ENCODE measurements around the gene PTGR3. TPM values are rescaled to one million over a fixed set of nuclear protein-coding genes. Genes with fewer than 3 reads are reported as not detected.

PTGR3 gene
- total and polyA plus RNA-seq, 4 experiments from 2014 or later, result 21.0 to 56.7 (median 42.6) TPM

GRCh38 chr18:75216212-75216910, 7.4 kb upstream of the PTGR3 start:
- H3K27me3 ChIP-seq (ENCODE audit: insufficient read depth, low read length), result no peaks in the 10 kb centered on the region
- Mint-ChIP-seq H3K27ac (peak overlapping the region; percentile 90 to 96 (median 92)), H3K4me3 (peak overlapping the region; percentile 31 to 87 (median 71)), H3K9me3 (no peaks in the 10 kb centered on the region), H3K27me3 (no peaks in the 10 kb centered on the region), H3K36me3 (peaks cover 0 to 8% of the 10 kb centered on the region in 2 donors), H3K4me1 (peaks cover 49 to 84% (median 67%) of the 10 kb centered on the region in 4 donors)
- CTCF ChIA-PET (ENCODE audit: partially characterized antibody), result interaction anchor here (1.0 kb wide), 2 partner anchors 19 to 27 kb away, joined by 3 read pairs; no protein-coding TSS in a partner anchor
- intact Hi-C loops (cut with micrococcal nuclease), result loop anchor here (10.0 kb wide), 1 partner anchor 1608 kb away; the partner anchor contains the start of gene ZNF236
- POLR2A ChIA-PET (ENCODE audit: partially characterized antibody), result interaction anchor here (0.6 to 2.1 kb wide), 8 partner anchors 9 to 618 kb away, joined by 3 to 9 read pairs (median 4); partner anchors contain the start of gene ZNF407
- no peaks in the 10 kb centered on the region for H3K36me3 ChIP-seq (ENCODE audit: insufficient read depth, low read length)
- no peaks in the 10 kb centered on the region for H3K9me3 ChIP-seq (ENCODE audit: control insufficient read depth in 1 of 2, low read length in 2 of 2)
- H3K4me1 ChIP-seq (ENCODE audit: insufficient read depth, low read length), result peaks cover 64% of the 10 kb centered on the region
- DNase-seq, result peak; percentile 59 to 71 (median 65)
- peak overlapping the region in 1 of 2 donors; percentile 5 for H3K4me3 ChIP-seq (ENCODE audit: low read length in 2 of 2)
- H3K27ac ChIP-seq (ENCODE audit: low read depth, low read length), result peak overlapping the region; percentile 63

- H3K27me3 Mint-ChIP-seq, result no peaks in the 10 kb centered on the region
- Histone ChIP-seq H3K27ac (ENCODE audit: low read depth, low read length) (no peak overlapping the region), H3K27me3 (ENCODE audit: insufficient read depth, low read length) (no peaks in the 10 kb centered on the region), H3K4me1 (ENCODE audit: insufficient read depth, low read length) (peaks cover 64% of the 10 kb centered on the region), H3K4me3 (ENCODE audit: low read length in 2 of 2) (no peak overlapping the region), H3K9me3 (ENCODE audit: control insufficient read depth in 1 of 2, low read length in 2 of 2) (no peaks in the 10 kb centered on the region), H3K36me3 (ENCODE audit: insufficient read depth, low read length) (no peaks in the 10 kb centered on the region)
- DNase-seq, result no peak
- H3K4me1 Mint-ChIP-seq, result peaks cover 49 to 84% (median 66%) of the 10 kb centered on the region in 4 donors
- ChIA-PET POLR2A (ENCODE audit: partially characterized antibody) (interaction anchor here (1.0 to 2.1 kb wide), 6 partner anchors 10 to 618 kb away, joined by 3 to 9 read pairs (median 5); partner anchors contain the start of gene ZNF407), CTCF (ENCODE audit: partially characterized antibody) (interaction anchor here (0.6 to 1.0 kb wide), 4 partner anchors 20 to 151 kb away, joined by 3 read pairs; no protein-coding TSS in a partner anchor)
- peak overlapping the region; percentile 17 to 91 (median 81) for H3K27ac Mint-ChIP-seq
- intact Hi-C loops (cut with micrococcal nuclease), result loop anchor here (10.0 kb wide), 1 partner anchor 1609 kb away; the partner anchor contains the start of gene ZNF236
- H3K4me3 Mint-ChIP-seq, result peak overlapping the region in 6 of 8 donors; percentile 20 to 82 (median 58)
- peaks cover 0 to 1% (median 0%) of the 10 kb centered on the region in 8 donors for H3K9me3 Mint-ChIP-seq
- H3K36me3 Mint-ChIP-seq, result peaks cover 2 to 14% of the 10 kb centered on the region in 2 donors
Observed at GRCh38 chr18:75215663-75216062, 6.7 kb upstream of the PTGR3 start.

GRCh38 chr18:75214766-75215510, 6.0 kb upstream of the PTGR3 start:
- peaks cover 68% of the 10 kb centered on the region for H3K4me1 ChIP-seq (ENCODE audit: insufficient read depth, low read length)
- H3K9me3 ChIP-seq (ENCODE audit: control insufficient read depth in 1 of 2, low read length in 2 of 2), result no peaks in the 10 kb centered on the region
- Mint-ChIP-seq H3K27ac (peak overlapping the region; percentile 58 to 95 (median 85)), H3K36me3 (peaks cover 3 to 20% of the 10 kb centered on the region in 2 donors), H3K4me3 (peak overlapping the region in 7 of 8 donors; percentile 14 to 82 (median 53)), H3K9me3 (peaks cover 0 to 4% (median 0%) of the 10 kb centered on the region in 8 donors), H3K27me3 (no peaks in the 10 kb centered on the region), H3K4me1 (peaks cover 52 to 87% (median 67%) of the 10 kb centered on the region in 4 donors)
- ChIA-PET CTCF (ENCODE audit: partially characterized antibody) (interaction anchor here (0.6 to 0.9 kb wide), 2 partner anchors 32 to 152 kb away, joined by 3 read pairs; no protein-coding TSS in a partner anchor), POLR2A (ENCODE audit: partially characterized antibody) (interaction anchor here (0.6 to 2.1 kb wide), 5 partner anchors 11 to 617 kb away, joined by 3 to 9 read pairs (median 5); partner anchors contain the start of gene ZNF407)
- intact Hi-C loops (cut with micrococcal nuclease), result loop anchor here (10.0 kb wide), 1 partner anchor 1610 kb away; the partner anchor contains the start of gene ZNF236
- no peak for DNase-seq
- H3K4me3 ChIP-seq (ENCODE audit: low read length in 2 of 2), result no peak overlapping the region
- no peak overlapping the region for H3K27ac ChIP-seq (ENCODE audit: low read depth, low read length)
- no peaks in the 10 kb centered on the region for H3K27me3 ChIP-seq (ENCODE audit: insufficient read depth, low read length)
- no peaks in the 10 kb centered on the region for H3K36me3 ChIP-seq (ENCODE audit: insufficient read depth, low read length)

GRCh38 chr18:75214332-75214690, 5.4 kb upstream of the PTGR3 start:
- Histone ChIP-seq H3K27me3 (ENCODE audit: insufficient read depth, low read length) (no peaks in the 10 kb centered on the region), H3K27ac (ENCODE audit: low read depth, low read length) (no peak overlapping the region), H3K4me3 (ENCODE audit: low read length in 2 of 2) (no peak overlapping the region), H3K9me3 (ENCODE audit: control insufficient read depth in 1 of 2, low read length in 2 of 2) (no peaks in the 10 kb centered on the region), H3K4me1 (ENCODE audit: insufficient read depth, low read length) (peaks cover 68% of the 10 kb centered on the region), H3K36me3 (ENCODE audit: insufficient read depth, low read length) (no peaks in the 10 kb centered on the region)
- H3K27me3 Mint-ChIP-seq, result no peaks in the 10 kb centered on the region
- POLR2A ChIA-PET (ENCODE audit: partially characterized antibody), result interaction anchor here (0.6 kb wide), 1 partner anchor 144 kb away, joined by 3 read pairs; no protein-coding TSS in a partner anchor
- peaks cover 3 to 23% of the 10 kb centered on the region in 2 donors for H3K36me3 Mint-ChIP-seq
- CTCF ChIA-PET (ENCODE audit: partially characterized antibody), result no interaction called here
- H3K27ac Mint-ChIP-seq, result peak overlapping the region in 6 of 7 donors; percentile 8 to 95 (median 55)
- H3K4me3 Mint-ChIP-seq, result peak overlapping the region in 6 of 8 donors; percentile 36 to 90 (median 50)
- no peak for DNase-seq
- peaks cover 52 to 84% (median 66%) of the 10 kb centered on the region in 4 donors for H3K4me1 Mint-ChIP-seq
- H3K9me3 Mint-ChIP-seq, result peaks cover 0 to 4% (median 0%) of the 10 kb centered on the region in 8 donors
- intact Hi-C loops (cut with micrococcal nuclease), result loop anchor here (10.0 kb wide), 1 partner anchor 1610 kb away; the partner anchor contains the start of gene ZNF236

DNA sequence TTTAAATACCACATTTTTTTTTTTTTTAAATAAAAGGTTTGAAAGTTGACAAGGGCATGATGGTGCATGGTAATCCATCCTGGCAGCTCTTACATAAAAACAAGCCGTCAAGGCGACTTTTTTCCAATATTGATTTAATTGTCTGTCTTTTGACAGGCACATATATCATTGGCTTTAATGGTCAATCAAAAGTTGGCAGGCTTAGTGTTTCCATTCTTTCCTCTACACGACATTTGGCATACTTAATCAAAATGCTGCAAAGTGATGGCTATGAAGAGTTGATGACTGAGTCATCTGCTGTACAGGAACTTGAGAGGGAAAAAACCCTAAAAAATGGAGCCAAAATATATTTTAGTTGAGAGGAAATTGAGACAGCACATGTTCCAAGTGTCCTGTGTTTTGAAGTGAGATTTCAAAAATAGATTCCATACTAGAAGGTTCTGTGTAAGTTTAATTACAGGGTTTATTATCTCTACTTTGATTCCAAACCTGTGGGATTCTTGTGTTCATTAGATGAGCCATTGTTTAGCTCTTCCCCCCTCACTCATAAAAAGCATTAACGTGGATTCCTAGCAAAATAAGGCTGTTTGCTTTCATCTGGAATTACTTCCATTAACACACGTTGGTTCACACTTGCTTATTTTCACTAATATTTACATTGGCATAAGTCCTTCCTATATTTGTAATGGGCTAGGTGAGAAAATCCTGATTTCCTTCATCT, 4.8 kb upstream of the PTGR3 start:
- Mint-ChIP-seq H3K4me3 (peak overlapping the region; percentile 7 to 90 (median 50)), H3K36me3 (peaks cover 3 to 23% of the 10 kb centered on the region in 2 donors), H3K27me3 (no peaks in the 10 kb centered on the region), H3K9me3 (peaks cover 0 to 4% (median 0%) of the 10 kb centered on the region in 8 donors), H3K27ac (peak overlapping the region in 6 of 7 donors; percentile 8 to 95 (median 68)), H3K4me1 (peaks cover 51 to 79% (median 64%) of the 10 kb centered on the region in 4 donors)
- no peak for DNase-seq
- Histone ChIP-seq H3K4me1 (ENCODE audit: insufficient read depth, low read length) (peaks cover 68% of the 10 kb centered on the region), H3K9me3 (ENCODE audit: control insufficient read depth in 1 of 2, low read length in 2 of 2) (no peaks in the 10 kb centered on the region), H3K27ac (ENCODE audit: low read depth, low read length) (no peak overlapping the region), H3K36me3 (ENCODE audit: insufficient read depth, low read length) (no peaks in the 10 kb centered on the region), H3K4me3 (ENCODE audit: low read length in 2 of 2) (no peak overlapping the region), H3K27me3 (ENCODE audit: insufficient read depth, low read length) (no peaks in the 10 kb centered on the region)
- ChIA-PET CTCF (ENCODE audit: partially characterized antibody) (interaction anchor here (1.4 to 1.9 kb wide), 2 partner anchors 15 to 31 kb away, joined by 4 read pairs; no protein-coding TSS in a partner anchor), POLR2A (ENCODE audit: partially characterized antibody) (interaction anchor here (1.2 to 6.5 kb wide), 3 partner anchors 30 to 143 kb away, joined by 3 to 61 read pairs (median 6); no protein-coding TSS in a partner anchor)
- intact Hi-C loops (cut with micrococcal nuclease), result loop anchor here (10.0 kb wide), 1 partner anchor 1611 kb away; the partner anchor contains the start of gene ZNF236

DNA sequence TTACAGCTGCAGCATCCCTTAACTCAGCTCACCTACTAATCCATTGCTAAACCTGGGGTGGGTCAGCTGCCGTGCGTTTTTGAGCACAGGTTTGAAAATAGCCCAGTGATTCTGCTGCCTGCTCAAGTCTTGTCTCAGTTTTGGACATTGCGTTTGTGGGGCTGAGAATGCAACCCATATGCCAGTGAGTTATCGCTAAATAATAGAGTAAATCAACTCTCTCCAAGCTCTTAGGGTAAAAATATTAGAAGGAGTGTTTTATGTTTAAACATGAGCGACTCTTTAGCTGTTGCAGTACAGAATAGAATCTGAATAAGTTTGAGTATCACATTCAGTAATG, 3.8 kb upstream of the PTGR3 start:
- Histone ChIP-seq H3K4me3 (ENCODE audit: low read length in 2 of 2) (peak overlapping the region in 1 of 2 donors; percentile 42), H3K9me3 (ENCODE audit: control insufficient read depth in 1 of 2, low read length in 2 of 2) (no peaks in the 10 kb centered on the region), H3K36me3 (ENCODE audit: insufficient read depth, low read length) (no peaks in the 10 kb centered on the region), H3K4me1 (ENCODE audit: insufficient read depth, low read length) (peaks cover 60% of the 10 kb centered on the region), H3K27ac (ENCODE audit: low read depth, low read length) (peak overlapping the region; percentile 31), H3K27me3 (ENCODE audit: insufficient read depth, low read length) (no peaks in the 10 kb centered on the region)
- no peak for DNase-seq
- Mint-ChIP-seq H3K27me3 (peaks cover 0 to 2% of the 10 kb centered on the region in 2 donors), H3K36me3 (peaks cover 7 to 29% of the 10 kb centered on the region in 2 donors), H3K27ac (peak overlapping the region; percentile 26 to 95 (median 91)), H3K4me3 (peak overlapping the region; percentile 81 to 91 (median 90)), H3K9me3 (peaks cover 0 to 4% (median 0%) of the 10 kb centered on the region in 8 donors), H3K4me1 (peaks cover 49 to 77% (median 62%) of the 10 kb centered on the region in 4 donors)
- ChIA-PET POLR2A (ENCODE audit: partially characterized antibody) (interaction anchor here (0.6 to 6.5 kb wide), 7 partner anchors 9 to 615 kb away, joined by 3 to 61 read pairs (median 3); partner anchors contain the start of gene ZNF407), CTCF (ENCODE audit: partially characterized antibody) (interaction anchor here (1.4 to 1.9 kb wide), 3 partner anchors 9 to 32 kb away, joined by 4 to 5 read pairs (median 4); no protein-coding TSS in a partner anchor)
- intact Hi-C loops (cut with micrococcal nuclease), result loop anchor here (10.0 kb wide), 1 partner anchor 1612 kb away; the partner anchor contains the start of gene ZNF236
